MM.1S (cell line): ENCODE data around the gene LONRF2.
"Not testable (repeated sequence)": the region's sequence is repeated elsewhere in the genome, so short reads cannot be mapped to it uniquely, and the experiment has no call there.

ENCODE experiments used
- DNase-seq: peaks from one replicate; pipeline ENCODE4 v3.0.0-alpha.2; 2015
- H2AFZ ChIP-seq: fragments of 300-600 bp; sonication (generic); 2 replicates; pipeline ENCODE4 v1.6.0; 2016; ENCODE audit warnings: antibody characterized with exemption, low read length
- H3F3A ChIP-seq: fragments of 300-600 bp; sonication (generic); 2 replicates; pipeline ENCODE4 v1.6.1; 2016; ENCODE audit warnings: mild to moderate bottlenecking, antibody characterized with exemption, low read length, moderate library complexity, mixed read lengths; ENCODE audit not compliant: insufficient read depth
- H3K27ac ChIP-seq: fragments of 300-600 bp; sonication (generic); 2 replicates; pipeline ENCODE4 v1.5.1; 2016; ENCODE audit warnings: mild to moderate bottlenecking, low read length
- H3K27me3 ChIP-seq: fragments of 300-600 bp; sonication (generic); replicated peaks from 2 replicates; pipeline ENCODE4 v1.6.0; 2016; ENCODE audit warnings: low read length; ENCODE audit not compliant: insufficient read depth
- H3K36me3 ChIP-seq: fragments of 300-600 bp; sonication (generic); replicated peaks from 2 replicates; pipeline ENCODE4 v1.6.1; 2016; ENCODE audit warnings: mild to moderate bottlenecking, low read length, mixed read lengths; ENCODE audit not compliant: insufficient read depth
- H3K4me1 ChIP-seq: fragments of 300-600 bp; sonication (generic); 2 replicates; pipeline ENCODE4 v1.6.1; 2016; ENCODE audit warnings: low read length, mixed read lengths
- H3K4me2 ChIP-seq: fragments of 300-600 bp; sonication (generic); 2 replicates; pipeline ENCODE4 v1.6.0; 2016; ENCODE audit warnings: low read depth, low read length
- H3K4me3 ChIP-seq: fragments of 300-600 bp; sonication (generic); 2 replicates; pipeline ENCODE4 v1.5.1; 2016; ENCODE audit warnings: low read length, mixed read lengths
- H3K79me2 ChIP-seq: fragments of 300-600 bp; sonication (generic); 2 replicates; pipeline ENCODE4 v1.6.1; 2016; ENCODE audit warnings: mixed run types, low read length, mixed read lengths
- H3K9ac ChIP-seq: fragments of 300-600 bp; sonication (generic); 2 replicates; pipeline ENCODE4 v1.6.1; 2016; ENCODE audit warnings: low read length, mixed read lengths
- H3K9me2 ChIP-seq: fragments of 300-600 bp; sonication (generic); replicated peaks from 2 replicates; pipeline ENCODE4 v1.6.1; 2016; ENCODE audit warnings: mild to moderate bottlenecking, low read length, mixed read lengths; ENCODE audit not compliant: insufficient read depth
- H3K9me3 ChIP-seq: fragments of 300-600 bp; sonication (generic); replicated peaks from 2 replicates; pipeline ENCODE4 v1.6.1; 2016; ENCODE audit warnings: mild to moderate bottlenecking, low read length, mixed read lengths; ENCODE audit not compliant: insufficient read depth
- H4K20me1 ChIP-seq: fragments of 300-600 bp; sonication (generic); 2 replicates; pipeline ENCODE4 v1.6.1; 2016; ENCODE audit warnings: mild to moderate bottlenecking, low read length, moderate library complexity, mixed read lengths; ENCODE audit not compliant: insufficient read depth
- CTCF ChIP-seq: fragments of 300-600 bp; sonication (generic); IDR thresholded peaks from 2 replicates; pipeline ENCODE4 v1.5.1; 2016; ENCODE audit warnings: antibody characterized with exemption, low read length, mixed read lengths
- EZH2 ChIP-seq: fragments of 300-600 bp; sonication (generic); optimal IDR thresholded peaks from 2 replicates; pipeline ENCODE3; 2017; ENCODE audit warnings: low read depth, mild to moderate bottlenecking, antibody characterized with exemption, low read length, mixed read lengths
- EZH2phosphoT487 ChIP-seq: fragments of 300-600 bp; sonication (generic); IDR thresholded peaks from 2 replicates; pipeline ENCODE4 v1.6.1; 2018; ENCODE audit warnings: antibody characterized with exemption, low read length

LONRF2 gene

GRCh38 chr2:100250645-100251044, 71.7 kb downstream of the LONRF2 start:
- TF ChIP-seq EZH2 (no peak), CTCF (no peak), EZH2phosphoT487 (no peak)
- no peaks in the 10 kb centered on the region for H3K79me2 ChIP-seq
- no peak overlapping the region for H3K4me2 ChIP-seq
- no peaks in the 10 kb centered on the region for H3K9me2 ChIP-seq
- H3K4me3 ChIP-seq, result no peak overlapping the region
- no peak for DNase-seq
- no peaks in the 10 kb centered on the region for H3K36me3 ChIP-seq
- no peaks in the 10 kb centered on the region for H3K9me3 ChIP-seq
- H2AFZ ChIP-seq, result no peak overlapping the region
- H3K27ac ChIP-seq, result no peak overlapping the region
- no peaks in the 10 kb centered on the region for H3F3A ChIP-seq
- H3K27me3 ChIP-seq, result no peaks in the 10 kb centered on the region
- H3K4me1 ChIP-seq, result peaks cover 5% of the 10 kb centered on the region; the same call in 1 of the 2 replicates
- no peak overlapping the region for H3K9ac ChIP-seq
- no peaks in the 10 kb centered on the region for H4K20me1 ChIP-seq

GRCh38 chr2:100248971-100249370, 73.3 kb downstream of the LONRF2 start:
- H3K79me2 ChIP-seq, result no peaks in the 10 kb centered on the region
- H3K9ac ChIP-seq, result no peak overlapping the region
- no peak overlapping the region for H3K27ac ChIP-seq
- H3K4me3 ChIP-seq, result no peak overlapping the region
- H3K9me2 ChIP-seq, result no peaks in the 10 kb centered on the region
- H3K36me3 ChIP-seq, result no peaks in the 10 kb centered on the region
- peaks cover 5% of the 10 kb centered on the region; the same call in 1 of the 2 replicates for H3K4me1 ChIP-seq
- no peaks in the 10 kb centered on the region for H3K9me3 ChIP-seq
- no peaks in the 10 kb centered on the region for H3K27me3 ChIP-seq
- no peaks in the 10 kb centered on the region for H4K20me1 ChIP-seq
- no peak for DNase-seq
- no peaks in the 10 kb centered on the region for H3F3A ChIP-seq
- H3K4me2 ChIP-seq, result no peak overlapping the region
- TF ChIP-seq EZH2, result no peak
- no peak for TF ChIP-seq EZH2phosphoT487
- no peak for TF ChIP-seq CTCF
- H2AFZ ChIP-seq, result no peak overlapping the region

GRCh38 chr2:100248556-100248955, 73.7 kb downstream of the LONRF2 start:
- not testable (repeated sequence) for H3K27ac ChIP-seq, H3K9ac ChIP-seq, DNase-seq, H3K4me1 ChIP-seq, H3K9me2 ChIP-seq, H3F3A ChIP-seq, H2AFZ ChIP-seq, H3K36me3 ChIP-seq, H3K4me3 ChIP-seq, H3K9me3 ChIP-seq, H3K4me2 ChIP-seq, H3K27me3 ChIP-seq, H4K20me1 ChIP-seq, H3K79me2 ChIP-seq

GRCh38 chr2:100248044-100248330, 74.3 kb downstream of the LONRF2 start:
- Histone ChIP-seq H3K36me3 (no peaks in the 10 kb centered on the region), H2AFZ (no peak overlapping the region), H3K4me3 (no peak overlapping the region), H3K79me2 (no peaks in the 10 kb centered on the region), H3K9me2 (no peaks in the 10 kb centered on the region), H4K20me1 (no peaks in the 10 kb centered on the region), H3F3A (no peaks in the 10 kb centered on the region), H3K27me3 (no peaks in the 10 kb centered on the region), H3K9ac (no peak overlapping the region), H3K27ac (no peak overlapping the region), H3K4me2 (no peak overlapping the region), H3K4me1 (peaks cover 5% of the 10 kb centered on the region; the same call in 1 of the 2 replicates), H3K9me3 (no peaks in the 10 kb centered on the region)
- DNase-seq, result no peak
- TF ChIP-seq EZH2, result no peak
- TF ChIP-seq CTCF, result no peak
- TF ChIP-seq EZH2phosphoT487, result no peak
